ENCODE measurements around the gene DNAH1. TPM values are rescaled to one million over a fixed set of nuclear protein-coding genes. Genes with fewer than 3 reads are reported as not detected.
A peak's percentile ranks its signal among the peaks of the same experiment; 100 is the strongest.
"Not testable (repeated sequence)": the region's sequence is repeated elsewhere in the genome, so short reads cannot be mapped to it uniquely, and the experiment has no call there.

Gene DNAH1
- polyA plus RNA-seq, 1 donor: 22.9 TPM

DNA sequence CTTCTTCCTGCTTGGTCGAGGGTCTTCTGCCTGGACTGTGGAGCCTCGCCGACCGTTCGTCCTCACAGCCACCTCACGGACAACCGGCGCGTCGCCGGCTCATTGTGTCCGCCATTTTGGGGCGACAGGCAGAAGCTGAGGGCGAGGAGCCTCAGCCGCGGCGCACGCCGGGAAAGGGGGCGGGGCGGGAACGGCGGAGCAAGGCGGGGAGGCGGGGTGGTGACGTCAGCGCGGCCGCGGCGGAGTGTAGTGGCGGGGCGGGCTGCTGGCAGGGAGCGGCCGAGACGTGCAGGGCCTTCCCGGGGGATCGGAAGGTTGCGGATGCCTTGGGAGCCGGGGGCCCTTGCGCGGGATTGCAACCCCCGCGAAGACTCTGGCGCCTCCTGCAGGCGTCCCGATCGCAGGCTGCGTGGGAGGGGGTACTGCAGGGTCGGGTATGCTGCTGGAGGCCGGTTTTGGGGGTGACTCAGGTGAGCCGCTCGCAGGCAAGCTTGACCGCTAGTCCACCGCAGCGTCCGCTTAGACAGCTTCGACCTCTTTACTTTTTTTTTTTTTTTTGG is 37.5 kb upstream of the DNAH1 start, which contains the start of gene WDR82:
Gene WDR82, minus strand, starts transcription at position 140 of the 560 bp plus-strand sequence. CDS start 288 bp downstream, outside the sequence.
- H3K36me3 ChIP-seq (ENCODE audit: control insufficient read depth, insufficient read depth, low read length): peaks cover 5% of the 10 kb centered on the region
- WGBS (ENCODE audit: insufficient coverage, low lambda C conversion rate): no CpG with 5 or more reads among the region's 58 CpGs

DNA sequence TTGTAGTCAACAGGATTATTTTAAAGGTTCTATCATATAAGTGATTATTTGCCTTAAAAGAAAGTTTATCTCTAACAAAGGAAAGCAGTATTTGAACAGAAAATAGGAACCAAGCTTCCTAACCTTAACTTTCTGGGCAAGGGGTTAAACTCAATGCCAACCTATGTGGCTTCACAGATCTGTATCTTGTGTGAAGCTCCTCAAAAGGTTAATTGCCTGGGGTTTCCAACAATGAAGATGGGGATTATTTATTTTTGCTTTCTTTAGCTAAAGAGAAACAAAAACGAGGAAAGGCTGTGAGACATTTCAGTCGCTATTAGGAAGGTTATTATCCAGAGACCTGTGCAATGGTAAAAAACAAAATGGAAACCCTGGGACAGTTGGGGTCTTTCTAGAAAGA is 36.5 kb upstream of the DNAH1 start:
- peak in 1 of 2 donors; percentile 9 for DNase-seq
- Histone ChIP-seq H3K4me1 (ENCODE audit: control insufficient read depth, insufficient read depth, low read length) (peaks cover 46% of the 10 kb centered on the region), H3K4me3 (ENCODE audit: low read length) (peak overlapping the region; percentile 93), H3K27ac (ENCODE audit: low read length) (peak overlapping the region; percentile 96), H3K9me3 (ENCODE audit: control insufficient read depth, low read depth, low read length) (no peaks in the 10 kb centered on the region), H3K36me3 (ENCODE audit: control insufficient read depth, insufficient read depth, low read length) (peaks cover 2% of the 10 kb centered on the region), H3K27me3 (ENCODE audit: control insufficient read depth, insufficient read depth, low read length) (no peaks in the 10 kb centered on the region)
- WGBS (ENCODE audit: insufficient coverage, low lambda C conversion rate): 69% methylated on average over 2 of the region's 2 CpGs

More for the DNA sequence above, 37.5 kb upstream of the DNAH1 start, which contains the start of gene WDR82:
- Histone ChIP-seq H3K4me1 (ENCODE audit: control insufficient read depth, insufficient read depth, low read length) (peaks cover 36% of the 10 kb centered on the region), H3K9me3 (ENCODE audit: control insufficient read depth, low read depth, low read length) (no peaks in the 10 kb centered on the region), H3K27ac (ENCODE audit: low read length) (peak within 1 kb of the TSS; percentile 96), H3K27me3 (ENCODE audit: control insufficient read depth, insufficient read depth, low read length) (no peaks in the 10 kb centered on the region), H3K4me3 (ENCODE audit: low read length) (peak within 1 kb of the TSS; percentile 93)
- DNase-seq: peak; percentile 95

DNA sequence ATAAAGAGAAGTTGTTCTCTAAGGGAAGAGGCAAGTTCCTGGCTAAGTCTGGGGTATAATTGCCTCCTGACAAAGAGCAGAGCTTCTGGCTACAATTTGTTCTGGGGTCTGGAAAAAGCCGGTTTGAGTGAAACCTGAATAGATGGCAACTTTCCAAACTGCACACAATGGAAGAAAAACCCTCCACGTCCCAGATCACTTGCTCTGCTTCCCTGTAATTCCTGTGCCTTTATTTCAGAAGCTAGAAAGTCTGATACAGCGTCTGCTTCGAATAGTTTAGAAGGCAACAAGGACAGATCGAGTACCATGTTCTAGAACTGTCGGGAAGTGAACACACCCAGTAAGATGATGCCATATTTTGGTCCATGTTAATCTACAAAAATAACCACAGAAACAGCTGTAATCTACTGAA is 36.1 kb upstream of the DNAH1 start:
- peaks cover 51% of the 10 kb centered on the region for H3K4me1 ChIP-seq (ENCODE audit: control insufficient read depth, insufficient read depth, low read length)
- H3K4me3 ChIP-seq (ENCODE audit: low read length): no peak overlapping the region
- peak in 1 of 2 donors; percentile 30 for DNase-seq
- WGBS (ENCODE audit: insufficient coverage, low lambda C conversion rate): 56% methylated on average over 3 of the region's 6 CpGs
- H3K9me3 ChIP-seq (ENCODE audit: control insufficient read depth, low read depth, low read length): no peaks in the 10 kb centered on the region
- no peaks in the 10 kb centered on the region for H3K36me3 ChIP-seq (ENCODE audit: control insufficient read depth, insufficient read depth, low read length)
- peak overlapping the region; percentile 96 for H3K27ac ChIP-seq (ENCODE audit: low read length)
- no peaks in the 10 kb centered on the region for H3K27me3 ChIP-seq (ENCODE audit: control insufficient read depth, insufficient read depth, low read length)

DNA sequence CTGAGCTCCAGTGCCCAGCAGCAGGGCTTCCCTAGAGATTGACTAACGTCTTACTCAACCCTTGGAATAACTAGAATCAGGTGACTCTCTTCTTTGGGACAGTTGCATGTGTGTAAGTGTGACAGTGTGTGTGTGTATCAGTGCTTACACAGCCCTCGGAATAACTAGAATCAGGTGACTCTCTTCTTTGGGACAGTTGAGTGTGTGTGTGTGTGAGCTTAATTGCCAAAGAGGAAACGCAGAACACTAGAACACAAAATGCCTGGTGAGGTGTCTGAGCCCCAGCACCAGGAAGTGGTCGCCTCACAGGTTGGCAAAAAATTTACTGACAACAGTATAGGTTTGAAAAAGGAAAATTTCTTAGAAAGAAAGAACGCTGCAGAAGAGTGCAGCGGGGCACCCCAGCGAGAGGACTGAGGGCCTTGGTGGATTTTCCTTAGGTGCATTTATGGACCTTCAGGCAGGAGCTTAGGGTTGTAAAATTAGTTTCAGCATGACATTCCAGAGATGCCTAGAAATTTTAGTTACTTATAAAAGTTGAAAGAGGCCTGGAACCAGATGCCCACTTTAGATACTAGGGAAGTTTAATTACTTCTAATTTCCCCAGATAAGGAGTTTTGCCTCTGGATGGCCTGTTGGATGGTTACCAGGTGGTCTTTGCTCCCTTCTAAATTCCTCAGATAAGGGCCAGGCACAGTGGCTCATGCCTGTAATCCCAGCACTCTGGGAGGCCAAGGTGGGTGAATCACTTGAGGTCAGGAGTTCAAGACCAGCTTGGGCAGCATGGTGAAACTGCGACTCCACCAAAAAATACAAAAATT is 33.9 kb upstream of the DNAH1 start:
- Histone ChIP-seq H3K27me3 (ENCODE audit: control insufficient read depth, insufficient read depth, low read length) (no peaks in the 10 kb centered on the region), H3K36me3 (ENCODE audit: control insufficient read depth, insufficient read depth, low read length) (no peaks in the 10 kb centered on the region), H3K4me3 (ENCODE audit: low read length) (no peak overlapping the region), H3K27ac (ENCODE audit: low read length) (peak overlapping the region; percentile 83), H3K4me1 (ENCODE audit: control insufficient read depth, insufficient read depth, low read length) (peaks cover 47% of the 10 kb centered on the region), H3K9me3 (ENCODE audit: control insufficient read depth, low read depth, low read length) (no peaks in the 10 kb centered on the region)
- WGBS (ENCODE audit: insufficient coverage, low lambda C conversion rate): no CpG with 5 or more reads among the region's 8 CpGs
- DNase-seq: peak; percentile 78 to 87

DNA sequence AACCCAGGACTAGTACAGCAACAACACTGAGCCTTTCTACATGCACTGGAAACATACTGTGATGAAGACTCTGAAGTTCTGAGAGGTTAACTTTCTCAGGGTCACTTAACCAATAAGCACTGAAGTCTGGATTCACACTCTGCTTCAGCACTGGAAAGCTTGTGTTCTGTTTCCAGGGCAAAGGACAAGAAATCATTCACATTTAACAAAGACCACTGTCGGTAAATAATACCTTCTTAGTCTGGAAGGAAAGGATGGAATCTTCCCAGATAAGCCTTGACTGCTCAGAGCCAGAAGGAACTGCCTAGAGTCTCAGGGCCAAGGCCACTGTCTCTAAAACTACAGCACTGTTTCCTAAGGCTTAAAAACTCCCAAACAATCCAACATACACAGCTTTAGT is 32.8 kb upstream of the DNAH1 start:
- Histone ChIP-seq H3K36me3 (ENCODE audit: control insufficient read depth, insufficient read depth, low read length) (no peaks in the 10 kb centered on the region), H3K27ac (ENCODE audit: low read length) (peak overlapping the region; percentile 83), H3K4me1 (ENCODE audit: control insufficient read depth, insufficient read depth, low read length) (peaks cover 47% of the 10 kb centered on the region), H3K9me3 (ENCODE audit: control insufficient read depth, low read depth, low read length) (no peaks in the 10 kb centered on the region), H3K4me3 (ENCODE audit: low read length) (no peak overlapping the region), H3K27me3 (ENCODE audit: control insufficient read depth, insufficient read depth, low read length) (no peaks in the 10 kb centered on the region)
- WGBS (ENCODE audit: insufficient coverage, low lambda C conversion rate): no CpG with 5 or more reads among the region's 1 CpG
- peak in 1 of 2 donors; percentile 63 for DNase-seq

DNA sequence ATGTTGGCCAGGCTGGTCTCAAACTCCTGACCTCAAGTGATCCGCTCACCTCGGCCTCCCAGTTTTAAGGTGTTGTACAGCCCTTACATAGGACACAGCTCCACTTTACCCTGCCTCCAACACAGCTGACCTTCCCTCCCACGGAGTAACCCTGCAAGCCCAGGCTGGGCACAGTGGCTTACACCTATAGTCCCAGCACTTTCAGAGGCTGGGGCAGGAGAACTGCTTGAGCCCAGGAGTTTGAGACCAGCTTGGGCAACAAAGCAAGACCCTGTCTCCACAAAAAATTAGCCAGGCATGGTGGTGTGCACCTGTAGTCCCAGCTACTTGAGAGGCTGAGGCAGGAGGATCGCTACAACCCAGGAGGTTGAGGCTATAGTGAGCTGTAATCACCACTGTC is 32.1 kb upstream of the DNAH1 start:
- not testable (repeated sequence) for H3K27me3 ChIP-seq (ENCODE audit: control insufficient read depth, insufficient read depth, low read length); H3K36me3 ChIP-seq (ENCODE audit: control insufficient read depth, insufficient read depth, low read length); H3K4me3 ChIP-seq (ENCODE audit: low read length); H3K9me3 ChIP-seq (ENCODE audit: control insufficient read depth, low read depth, low read length)
- WGBS (ENCODE audit: insufficient coverage, low lambda C conversion rate): no CpG with 5 or more reads among the region's 4 CpGs
- peak in 1 of 2 donors; percentile 2 for DNase-seq
- peak overlapping the region; percentile 83 for H3K27ac ChIP-seq (ENCODE audit: low read length)
- H3K4me1 ChIP-seq (ENCODE audit: control insufficient read depth, insufficient read depth, low read length): peaks cover 53% of the 10 kb centered on the region

DNA sequence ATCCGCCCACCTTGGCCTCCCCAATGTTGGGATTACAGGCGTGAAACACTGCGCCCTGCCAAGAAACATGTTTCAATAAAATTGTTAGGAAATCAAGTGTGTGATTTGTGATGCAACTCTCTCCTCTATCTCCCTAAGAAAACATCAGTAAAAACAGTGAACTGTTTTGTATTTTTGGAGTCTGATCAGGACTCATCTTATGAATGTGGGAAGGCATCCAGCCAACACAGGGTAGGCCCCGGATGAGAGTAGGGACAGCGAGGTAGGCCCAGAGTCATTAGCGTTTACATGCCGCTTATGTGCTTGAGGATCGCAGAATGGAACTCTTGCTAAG is 29.4 kb upstream of the DNAH1 start:
- Histone ChIP-seq H3K9me3 (ENCODE audit: control insufficient read depth, low read depth, low read length) (no peaks in the 10 kb centered on the region), H3K4me1 (ENCODE audit: control insufficient read depth, insufficient read depth, low read length) (peaks cover 45% of the 10 kb centered on the region), H3K27ac (ENCODE audit: low read length) (peak overlapping the region; percentile 97), H3K36me3 (ENCODE audit: control insufficient read depth, insufficient read depth, low read length) (peaks cover 6% of the 10 kb centered on the region), H3K4me3 (ENCODE audit: low read length) (peak overlapping the region; percentile 81), H3K27me3 (ENCODE audit: control insufficient read depth, insufficient read depth, low read length) (no peaks in the 10 kb centered on the region)
- no peak for DNase-seq
- WGBS (ENCODE audit: insufficient coverage, low lambda C conversion rate): 100% methylated on average over 1 of the region's 8 CpGs

DNA sequence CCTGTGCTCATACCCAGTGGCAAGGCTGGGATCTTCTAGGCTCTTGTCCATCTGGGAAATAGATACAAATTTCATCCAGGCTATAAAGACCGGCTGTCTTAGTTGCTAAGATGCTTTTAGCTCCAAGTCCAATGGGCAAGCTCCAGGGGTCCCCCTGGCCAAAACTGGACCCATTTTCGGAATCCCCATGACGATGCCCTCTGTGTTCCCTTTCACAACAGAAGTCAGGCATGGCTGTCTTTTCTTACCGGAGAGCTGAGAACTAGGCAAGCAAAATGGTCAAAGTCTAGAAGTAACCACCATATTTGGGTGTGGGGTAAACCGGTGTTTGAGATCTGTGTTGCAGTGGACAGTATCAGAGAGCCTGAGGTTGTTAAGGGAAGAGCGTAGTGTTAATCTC is 27.4 kb upstream of the DNAH1 start:
- no peaks in the 10 kb centered on the region for H3K27me3 ChIP-seq (ENCODE audit: control insufficient read depth, insufficient read depth, low read length)
- no peaks in the 10 kb centered on the region for H3K9me3 ChIP-seq (ENCODE audit: control insufficient read depth, low read depth, low read length)
- peaks cover 47% of the 10 kb centered on the region for H3K4me1 ChIP-seq (ENCODE audit: control insufficient read depth, insufficient read depth, low read length)
- peak overlapping the region; percentile 97 for H3K27ac ChIP-seq (ENCODE audit: low read length)
- DNase-seq: no peak
- H3K36me3 ChIP-seq (ENCODE audit: control insufficient read depth, insufficient read depth, low read length): peaks cover 25% of the 10 kb centered on the region
- WGBS (ENCODE audit: insufficient coverage, low lambda C conversion rate): no CpG with 5 or more reads among the region's 6 CpGs
- no peak overlapping the region for H3K4me3 ChIP-seq (ENCODE audit: low read length)

DNA sequence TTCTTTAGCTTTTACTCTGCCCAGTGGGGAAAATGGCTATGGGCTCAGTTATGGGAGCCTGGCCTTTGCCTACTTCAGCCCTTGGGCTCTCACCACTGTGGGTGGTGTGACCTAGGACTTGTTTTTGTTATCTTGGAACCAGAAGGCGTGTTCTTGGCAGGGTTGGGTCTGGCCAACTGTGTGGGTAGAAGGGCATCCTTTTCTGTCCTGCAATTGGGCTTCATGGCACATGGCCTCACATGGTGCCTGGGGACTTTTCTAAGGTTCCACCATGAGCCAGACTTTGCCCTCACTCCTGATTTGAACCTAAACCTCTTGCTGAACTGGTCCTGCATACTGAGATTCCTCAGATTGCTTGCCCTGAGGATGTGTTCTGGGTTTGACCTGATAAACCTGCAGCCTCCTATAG is 26.8 kb upstream of the DNAH1 start:
- Histone ChIP-seq H3K4me1 (ENCODE audit: control insufficient read depth, insufficient read depth, low read length) (peaks cover 47% of the 10 kb centered on the region), H3K27ac (ENCODE audit: low read length) (peak overlapping the region; percentile 97)
- no CpG with 5 or more reads among the region's 1 CpG for WGBS (ENCODE audit: insufficient coverage, low lambda C conversion rate)

DNA sequence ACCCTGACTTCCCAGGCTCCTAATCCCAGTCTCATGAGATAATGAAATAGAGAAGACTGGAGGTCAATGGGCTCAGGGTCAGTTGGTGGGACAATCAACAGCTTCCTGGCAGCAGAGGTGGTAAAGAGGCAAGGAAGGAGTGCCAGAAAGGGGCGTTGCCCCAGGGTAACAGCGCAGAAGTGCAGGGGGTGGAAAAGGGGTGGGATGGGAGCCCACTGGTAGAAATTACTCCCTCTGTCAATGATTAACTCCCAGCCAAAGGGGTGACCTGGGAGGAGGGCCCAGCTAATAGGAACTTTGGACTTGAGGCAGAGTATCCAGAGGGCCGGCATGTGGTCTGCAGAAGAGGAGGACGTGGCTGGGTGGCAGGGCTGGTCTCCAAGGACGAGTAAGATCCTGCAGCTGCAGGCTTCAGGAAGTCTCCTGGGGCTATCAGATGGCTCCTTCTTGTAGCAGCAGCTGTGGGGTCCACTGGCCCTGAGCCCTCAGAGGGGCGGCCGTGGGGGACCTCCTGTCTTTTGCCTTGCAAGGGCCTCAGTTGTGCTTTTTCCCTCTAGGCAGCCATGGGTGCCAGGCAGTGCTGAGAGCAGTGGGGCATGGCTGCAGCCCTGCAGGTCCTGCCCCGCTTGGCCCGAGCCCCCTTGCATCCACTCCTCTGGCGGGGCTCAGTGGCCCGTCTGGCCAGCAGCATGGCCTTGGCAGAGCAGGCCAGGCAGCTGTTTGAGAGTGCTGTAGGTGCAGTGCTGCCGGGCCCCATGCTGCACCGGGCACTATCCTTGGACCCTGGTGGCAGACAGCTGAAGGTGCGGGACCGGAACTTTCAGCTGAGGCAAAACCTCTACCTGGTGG is 26.1 kb upstream of the DNAH1 start:
- Histone ChIP-seq H3K9me3 (ENCODE audit: control insufficient read depth, low read depth, low read length) (no peaks in the 10 kb centered on the region), H3K36me3 (ENCODE audit: control insufficient read depth, insufficient read depth, low read length) (peaks cover 35% of the 10 kb centered on the region), H3K27ac (ENCODE audit: low read length) (peak overlapping the region; percentile 97), H3K4me1 (ENCODE audit: control insufficient read depth, insufficient read depth, low read length) (peaks cover 41% of the 10 kb centered on the region), H3K27me3 (ENCODE audit: control insufficient read depth, insufficient read depth, low read length) (no peaks in the 10 kb centered on the region), H3K4me3 (ENCODE audit: low read length) (peak overlapping the region; percentile 63)
- no CpG with 5 or more reads among the region's 15 CpGs for WGBS (ENCODE audit: insufficient coverage, low lambda C conversion rate)
- peak; percentile 91 to 97 for DNase-seq

More for the DNA sequence above, 26.8 kb upstream of the DNAH1 start:
- Histone ChIP-seq H3K36me3 (ENCODE audit: control insufficient read depth, insufficient read depth, low read length) (peaks cover 30% of the 10 kb centered on the region), H3K27me3 (ENCODE audit: control insufficient read depth, insufficient read depth, low read length) (no peaks in the 10 kb centered on the region), H3K4me3 (ENCODE audit: low read length) (no peak overlapping the region), H3K9me3 (ENCODE audit: control insufficient read depth, low read depth, low read length) (no peaks in the 10 kb centered on the region)
- no peak for DNase-seq
